ENCODE measurements around the gene TTLL6.

- no peak for TF ChIP-seq ZNF431 (CRISPR knock-in tag; IDR thresholded peaks at IDR 0.05)
- no peak for TF ChIP-seq PTBP1 (IDR thresholded peaks at IDR 0.05; ENCODE audit: low read depth, low read length)
- no peak for TF ChIP-seq ZNF274 (IDR thresholded peaks at IDR 0.05; ENCODE audit: borderline replicate concordance, low read depth, low read length)
- no peak for TF ChIP-seq MTA3 (IDR thresholded peaks at IDR 0.05; ENCODE audit: borderline replicate concordance)
- no peak for TF ChIP-seq ESRRA (IDR thresholded peaks at IDR 0.05; ENCODE audit: borderline replicate concordance, low read depth)
- TF ChIP-seq USF1 (CRISPR knock-in tag; IDR thresholded peaks at IDR 0.05) = no peak
Measured at GRCh38 chr17:48749621-48750553, 67.1 kb downstream of the TTLL6 start.
